Lung (tissue), 12 donors: ENCODE data around the gene FAM43A. TPM values are rescaled to one million over a fixed set of nuclear protein-coding genes. Genes with fewer than 3 reads are reported as not detected.

Experiments used
- ATAC-seq: fragments of 200-7000 bp; cut with Tn5 transposase; one replicate; pipeline ENCODE4 v1.9.1; 2020; ENCODE audit warnings: moderate number of reproducible peaks; ENCODE audit not compliant: insufficient read depth, low FRiP score
- DNase-seq, 3 donors: peaks; one replicate each; pipeline ENCODE4 v3.0.0-alpha.2; 2013 to 2017
- H3K27ac ChIP-seq, 2 donors: one replicate each; pipeline ENCODE4 v1.5.1; 2013; ENCODE audit warnings: mild to moderate bottlenecking in 2 of 2, moderate library complexity in 2 of 2, control low read depth in 1 of 2, inconsistent platforms in 1 of 2, low read depth in 1 of 2, low read length in 1 of 2
- H3K27me3 ChIP-seq, 3 donors: one replicate each; pipeline ENCODE4 v1.5.1; 2013; ENCODE audit warnings: low read length in 2 of 3; ENCODE audit not compliant: control insufficient read depth in 3 of 3, insufficient read depth in 3 of 3
- H3K36me3 ChIP-seq, 4 donors: one replicate each; pipeline ENCODE4 v1.5.1; 2013; ENCODE audit warnings: low read length in 4 of 4, mild to moderate bottlenecking in 1 of 4, moderate library complexity in 1 of 4; ENCODE audit not compliant: control insufficient read depth in 4 of 4, insufficient read depth in 4 of 4
- H3K4me1 ChIP-seq, 5 donors: one replicate each; pipeline ENCODE4 v1.5.1; 2013; ENCODE audit warnings: low read length in 5 of 5, mild to moderate bottlenecking in 2 of 5, moderate library complexity in 1 of 5; ENCODE audit not compliant: control insufficient read depth in 5 of 5, insufficient read depth in 5 of 5
- H3K4me3 ChIP-seq: one replicate; pipeline ENCODE4 v1.5.1; 2013; ENCODE audit warnings: mild to moderate bottlenecking, control low read depth, moderate library complexity
- H3K9ac ChIP-seq, 2 donors: one replicate each; pipeline ENCODE4 v1.5.1; 2013; ENCODE audit warnings: low read length in 2 of 2, control low read depth in 1 of 2; ENCODE audit not compliant: insufficient read depth in 1 of 2
- H3K9me3 ChIP-seq, 4 donors: one replicate each; pipeline ENCODE4 v1.5.1; 2013; ENCODE audit warnings: low read length in 3 of 4, mild to moderate bottlenecking in 1 of 4, moderate library complexity in 1 of 4; ENCODE audit not compliant: control insufficient read depth in 4 of 4, insufficient read depth in 3 of 4
- WGBS, 2 donors: extraction: QIAGEN DNeasy Blood & Tissue Kit; methylation state at CpG; one replicate each; pipeline ENCODE4 v1.1.7; 2013; 5-methylcytosine and 5-hydroxymethylcytosine counted together
- polyA plus RNA-seq, 2 donors: library from polyadenylated mRNA; stranded (reverse); fragments of 200-250 nt; gene quantifications; one replicate each; pipeline ENCODE4 v1.2.1, GENCODE V29; 2013
- total RNA-seq, 2 donors: library from RNA; depleted of rRNA in 1 of 2; stranded (reverse); fragments of >200 nt in 1 of 2; gene quantifications; one replicate each; pipeline ENCODE4 v1.2.1, GENCODE V29; 2014 to 2021
- TF ChIP-seq, protein P1 (sequence below): IDR thresholded peaks from 2 replicates; pipeline ENCODE4 v1.5.1; 2012; ENCODE audit warnings: mild to moderate bottlenecking; ENCODE audit errors: control extremely low read depth, extremely low read depth
- donor health status: control.
- donor health status: control.
- donor health status: Bipolar disorder and iron deficiency.
- donor health status: healthy.
- donor health status: DM: yes; HTN: yes; CAD: no.

Gene FAM43A
- total and polyA plus RNA-seq, 4 donors = 8.4 to 16.4 (median 14.7) TPM

DNA sequence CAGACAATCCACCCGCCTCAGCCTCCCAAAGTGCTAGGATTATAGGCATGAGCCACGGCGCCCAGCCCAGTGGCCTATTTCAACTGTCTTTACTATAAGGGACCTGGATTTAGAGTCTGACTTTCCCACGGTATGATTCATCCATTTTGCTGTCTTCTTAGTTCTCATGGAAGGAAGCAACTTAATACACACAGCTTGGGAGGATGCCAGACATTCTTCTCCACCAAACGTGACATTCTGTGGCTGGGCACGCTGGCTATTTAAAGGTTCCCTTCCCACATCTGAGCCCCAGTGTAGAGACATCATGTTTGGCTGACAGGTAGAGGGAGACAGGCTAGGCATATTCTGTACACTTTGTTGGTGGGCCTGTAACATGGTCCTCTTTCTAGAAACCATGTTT, 26.2 kb downstream of the FAM43A start:
- WGBS, 2 donors = 45 to 47% methylated on average over 6 of the region's 6 CpGs
- TF ChIP-seq, protein P1, sequence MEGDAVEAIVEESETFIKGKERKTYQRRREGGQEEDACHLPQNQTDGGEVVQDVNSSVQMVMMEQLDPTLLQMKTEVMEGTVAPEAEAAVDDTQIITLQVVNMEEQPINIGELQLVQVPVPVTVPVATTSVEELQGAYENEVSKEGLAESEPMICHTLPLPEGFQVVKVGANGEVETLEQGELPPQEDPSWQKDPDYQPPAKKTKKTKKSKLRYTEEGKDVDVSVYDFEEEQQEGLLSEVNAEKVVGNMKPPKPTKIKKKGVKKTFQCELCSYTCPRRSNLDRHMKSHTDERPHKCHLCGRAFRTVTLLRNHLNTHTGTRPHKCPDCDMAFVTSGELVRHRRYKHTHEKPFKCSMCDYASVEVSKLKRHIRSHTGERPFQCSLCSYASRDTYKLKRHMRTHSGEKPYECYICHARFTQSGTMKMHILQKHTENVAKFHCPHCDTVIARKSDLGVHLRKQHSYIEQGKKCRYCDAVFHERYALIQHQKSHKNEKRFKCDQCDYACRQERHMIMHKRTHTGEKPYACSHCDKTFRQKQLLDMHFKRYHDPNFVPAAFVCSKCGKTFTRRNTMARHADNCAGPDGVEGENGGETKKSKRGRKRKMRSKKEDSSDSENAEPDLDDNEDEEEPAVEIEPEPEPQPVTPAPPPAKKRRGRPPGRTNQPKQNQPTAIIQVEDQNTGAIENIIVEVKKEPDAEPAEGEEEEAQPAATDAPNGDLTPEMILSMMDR = no peak
- no peak overlapping the region for H3K9ac ChIP-seq
- DNase-seq (peak in 2 of 3 donors; percentile 46 to 68), ATAC-seq (no peak)
- H3K36me3 ChIP-seq = no peaks in the 10 kb centered on the region
- H3K4me1 ChIP-seq = peaks cover 0 to 4% (median 0%) of the 10 kb centered on the region in 5 donors
- peaks cover 0 to 3% (median 0%) of the 10 kb centered on the region in 4 donors for H3K9me3 ChIP-seq
- no peaks in the 10 kb centered on the region for H3K27me3 ChIP-seq
- H3K27ac ChIP-seq = peak overlapping the region in 1 of 2 donors; percentile 27
- H3K4me3 ChIP-seq = no peak overlapping the region

- H3K4me1 ChIP-seq = peaks cover 0 to 4% (median 0%) of the 10 kb centered on the region in 5 donors
- 66 to 87% methylated on average over 9 of the region's 9 CpGs for WGBS, 2 donors
Observed at GRCh38 chr3:194713299-194714136, 27.8 kb downstream of the FAM43A start.

DNA sequence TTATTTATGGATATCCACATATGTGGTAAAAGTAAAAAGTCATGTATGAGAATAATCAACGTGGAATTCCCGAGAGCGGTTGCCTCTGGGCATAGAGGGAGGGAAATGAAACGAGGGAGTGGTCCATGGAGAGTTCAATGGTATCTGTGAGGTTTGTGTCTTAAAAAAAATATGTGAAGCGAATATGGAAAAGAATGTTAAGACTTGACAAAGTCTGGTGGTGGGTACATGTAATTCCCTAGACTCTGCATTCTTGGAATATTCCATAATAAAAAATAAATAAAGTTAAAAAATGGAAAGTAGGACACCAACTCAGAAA, 28.4 kb downstream of the FAM43A start:
- TF ChIP-seq, protein P1 = no peak
- no peaks in the 10 kb centered on the region for H3K9me3 ChIP-seq
- WGBS, 2 donors = 90 to 92% methylated on average over 5 of the region's 5 CpGs
- ATAC-seq = no peak
- H3K27me3 ChIP-seq = no peaks in the 10 kb centered on the region
- peaks cover 0 to 4% (median 0%) of the 10 kb centered on the region in 5 donors for H3K4me1 ChIP-seq
- H3K9ac ChIP-seq = no peak overlapping the region
- no peak for DNase-seq
- no peaks in the 10 kb centered on the region for H3K36me3 ChIP-seq
- H3K4me3 ChIP-seq = no peak overlapping the region
- no peak overlapping the region for H3K27ac ChIP-seq

More at GRCh38 chr3:194713299-194714136, 27.8 kb downstream of the FAM43A start:
- H3K27me3 ChIP-seq = no peaks in the 10 kb centered on the region
- ATAC-seq (no peak), DNase-seq (no peak)
- no peak overlapping the region for H3K9ac ChIP-seq
- no peak overlapping the region for H3K4me3 ChIP-seq
- no peak overlapping the region for H3K27ac ChIP-seq
- H3K36me3 ChIP-seq = no peaks in the 10 kb centered on the region
- TF ChIP-seq, protein P1 = no peak
- no peaks in the 10 kb centered on the region for H3K9me3 ChIP-seq
